Measurements from ENCODE around the gene LBP.
A peak's percentile ranks its signal among the peaks of the same experiment; 100 is the strongest.

LBP gene

GRCh38 chr20:38317422-38317821, 28.9 kb upstream of the LBP start:
- DNase-seq (ENCODE audit: low read depth): no peak
- no peak for TF ChIP-seq CTCF (conservative IDR thresholded peaks at IDR 0.05; ENCODE audit: low read depth, low read length)

GRCh38 chr20:38320221-38320620, 26.1 kb upstream of the LBP start:
- DNase-seq (ENCODE audit: low read depth): no peak
- TF ChIP-seq CTCF (conservative IDR thresholded peaks at IDR 0.05; ENCODE audit: low read depth, low read length): no peak
- no peak overlapping the region for H3K4me3 ChIP-seq (ENCODE audit: low read length)

More at GRCh38 chr20:38317422-38317821, 28.9 kb upstream of the LBP start:
- no peak overlapping the region for H3K4me3 ChIP-seq (ENCODE audit: low read length)

- peak; percentile 11 for DNase-seq (ENCODE audit: low read depth)
- no peak overlapping the region for H3K4me3 ChIP-seq (ENCODE audit: low read length)
- TF ChIP-seq CTCF (conservative IDR thresholded peaks at IDR 0.05; ENCODE audit: low read depth, low read length): peak; percentile 80
Observed at GRCh38 chr20:38321959-38322598, 24.2 kb upstream of the LBP start.

GRCh38 chr20:38324159-38324558, 22.1 kb upstream of the LBP start:
- no peak for DNase-seq (ENCODE audit: low read depth)
- no peak overlapping the region for H3K4me3 ChIP-seq (ENCODE audit: low read length)
- TF ChIP-seq CTCF (conservative IDR thresholded peaks at IDR 0.05; ENCODE audit: low read depth, low read length): no peak

GRCh38 chr20:38325167-38325566, 21.1 kb upstream of the LBP start:
- no peak for DNase-seq (ENCODE audit: low read depth)
- no peak overlapping the region for H3K4me3 ChIP-seq (ENCODE audit: low read length)
- no peak for TF ChIP-seq CTCF (conservative IDR thresholded peaks at IDR 0.05; ENCODE audit: low read depth, low read length)

GRCh38 chr20:38325905-38326304, 20.4 kb upstream of the LBP start:
- DNase-seq (ENCODE audit: low read depth): no peak
- TF ChIP-seq CTCF (conservative IDR thresholded peaks at IDR 0.05; ENCODE audit: low read depth, low read length): no peak
- no peak overlapping the region for H3K4me3 ChIP-seq (ENCODE audit: low read length)

GRCh38 chr20:38326309-38326708, 20.0 kb upstream of the LBP start:
- TF ChIP-seq CTCF (conservative IDR thresholded peaks at IDR 0.05; ENCODE audit: low read depth, low read length): no peak
- DNase-seq (ENCODE audit: low read depth): no peak

More at GRCh38 chr20:38326309-38326708, 20.0 kb upstream of the LBP start:
- no peak overlapping the region for H3K4me3 ChIP-seq (ENCODE audit: low read length)

Data from retinal pigment epithelial cell (primary cell).